Loucy (cell line): ENCODE data around the gene SYF2.

Experiments
- H2AFZ ChIP-seq: fragments of 200-600 bp; sonication (generic); 2 replicates; pipeline ENCODE4 v1.6.0; 2016; ENCODE audit warnings: antibody characterized with exemption, mild to moderate bottlenecking, low read length, moderate library complexity
- H3F3A ChIP-seq: fragments of 200-600 bp; 2 replicates; pipeline ENCODE4 v1.6.0; 2016; ENCODE audit warnings: antibody characterized with exemption, low read depth, mild to moderate bottlenecking
- H3K27me3 ChIP-seq: fragments of 200-600 bp; sonication (generic); 2 replicates; pipeline ENCODE4 v1.6.1; 2014; ENCODE audit warnings: low read length, mild to moderate bottlenecking; ENCODE audit not compliant: insufficient read depth, poor library complexity, severe bottlenecking
- H3K36me3 ChIP-seq: fragments of 200-600 bp; sonication (generic); 2 replicates; pipeline ENCODE4 v1.6.1; 2016; ENCODE audit warnings: low read length; ENCODE audit not compliant: insufficient read depth
- H3K4me1 ChIP-seq: fragments of 200-600 bp; sonication (generic); 2 replicates; pipeline ENCODE4 v1.5.1; 2014; ENCODE audit warnings: low read length, mild to moderate bottlenecking; ENCODE audit not compliant: insufficient read depth, poor library complexity, severe bottlenecking
- H3K4me2 ChIP-seq: fragments of 200-600 bp; sonication (generic); 2 replicates; pipeline ENCODE4 v1.6.0; 2014; ENCODE audit warnings: antibody characterized with exemption, low read length, low read depth, mild to moderate bottlenecking; ENCODE audit not compliant: poor library complexity, severe bottlenecking
- H3K4me3 ChIP-seq: fragments of 200-600 bp; sonication (generic); 2 replicates; pipeline ENCODE4 v1.5.1; 2014; ENCODE audit warnings: low read length, mild to moderate bottlenecking, mixed read lengths; ENCODE audit not compliant: poor library complexity, severe bottlenecking
- H3K79me2 ChIP-seq: fragments of 200-600 bp; sonication (generic); 2 replicates; pipeline ENCODE4 v1.6.1; 2014; ENCODE audit warnings: low read length; ENCODE audit not compliant: insufficient read depth
- H3K9ac ChIP-seq: fragments of 200-600 bp; sonication (generic); 2 replicates; pipeline ENCODE4 v1.6.0; 2014; ENCODE audit warnings: mild to moderate bottlenecking, low read depth, low read length, moderate library complexity; ENCODE audit not compliant: poor library complexity, severe bottlenecking
- H3K9me2 ChIP-seq: fragments of 200-600 bp; sonication (generic); replicated peaks from 2 replicates; pipeline ENCODE4 v1.6.1; 2016; ENCODE audit warnings: low read depth, low read length, mixed read lengths
- H3K9me3 ChIP-seq: fragments of 200-600 bp; sonication (generic); 2 replicates; pipeline ENCODE4 v1.6.1; 2014; ENCODE audit warnings: mild to moderate bottlenecking, antibody characterized with exemption, low read length, low read depth; ENCODE audit not compliant: insufficient read depth
- H4K20me1 ChIP-seq: fragments of 200-600 bp; sonication (generic); 2 replicates; pipeline ENCODE4 v1.6.0; 2014; ENCODE audit warnings: antibody characterized with exemption, low read length, mild to moderate bottlenecking; ENCODE audit not compliant: insufficient read depth, poor library complexity, severe bottlenecking
- EZH2phosphoT487 ChIP-seq: fragments of 200-600 bp; IDR thresholded peaks from 2 replicates; pipeline ENCODE4 v1.6.1; 2018; ENCODE audit warnings: antibody characterized with exemption, mild to moderate bottlenecking, moderate library complexity, borderline replicate concordance
- TF ChIP-seq, protein P1 (sequence below): fragments of 200-600 bp; sonication (generic); conservative IDR thresholded peaks from 2 replicates; pipeline ENCODE4 v1.5.1; 2014; ENCODE audit warnings: mild to moderate bottlenecking, antibody characterized with exemption, low read length

Gene SYF2

DNA sequence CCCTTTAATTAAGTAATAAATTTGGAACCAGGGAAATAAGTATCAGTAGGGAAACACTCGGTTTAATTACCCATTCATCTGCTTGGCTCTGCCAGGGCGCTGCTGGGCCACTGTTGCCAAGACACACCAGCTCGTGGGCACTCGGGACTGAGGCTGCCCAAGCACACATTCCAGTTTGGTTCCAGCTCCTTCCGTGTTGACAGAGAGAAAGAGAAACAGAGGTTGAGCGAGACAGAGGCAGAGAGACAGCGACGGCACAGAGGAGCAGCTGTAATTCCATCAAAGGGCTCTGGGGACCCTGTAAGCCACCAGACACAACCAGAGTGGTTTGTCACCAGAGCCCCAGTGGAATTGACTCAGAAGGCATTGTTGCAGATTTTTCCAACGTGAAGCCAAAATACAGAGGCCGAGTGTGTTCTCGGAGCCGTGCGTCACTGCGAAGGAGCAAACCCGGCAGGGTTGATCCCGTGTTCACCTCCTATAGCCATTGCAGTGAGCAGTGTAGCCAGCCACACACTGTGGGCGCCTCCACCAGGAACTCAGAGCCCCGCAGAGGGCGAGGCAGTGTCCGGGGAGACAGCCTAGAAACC, 33.5 kb downstream of the SYF2 start:
- no peak overlapping the region for H3K4me2 ChIP-seq
- H3K4me1 ChIP-seq = no peaks in the 10 kb centered on the region
- H3K36me3 ChIP-seq = no peaks in the 10 kb centered on the region
- no peaks in the 10 kb centered on the region for H3K79me2 ChIP-seq
- no peaks in the 10 kb centered on the region for H3F3A ChIP-seq
- no peak overlapping the region for H3K9ac ChIP-seq
- H3K27me3 ChIP-seq = no peaks in the 10 kb centered on the region
- H3K9me2 ChIP-seq = no peaks in the 10 kb centered on the region
- H3K4me3 ChIP-seq = no peak overlapping the region
- no peaks in the 10 kb centered on the region for H4K20me1 ChIP-seq
- H3K9me3 ChIP-seq = no peaks in the 10 kb centered on the region
- no peak overlapping the region for H2AFZ ChIP-seq
- no peak for TF ChIP-seq EZH2phosphoT487
- TF ChIP-seq, protein P1, sequence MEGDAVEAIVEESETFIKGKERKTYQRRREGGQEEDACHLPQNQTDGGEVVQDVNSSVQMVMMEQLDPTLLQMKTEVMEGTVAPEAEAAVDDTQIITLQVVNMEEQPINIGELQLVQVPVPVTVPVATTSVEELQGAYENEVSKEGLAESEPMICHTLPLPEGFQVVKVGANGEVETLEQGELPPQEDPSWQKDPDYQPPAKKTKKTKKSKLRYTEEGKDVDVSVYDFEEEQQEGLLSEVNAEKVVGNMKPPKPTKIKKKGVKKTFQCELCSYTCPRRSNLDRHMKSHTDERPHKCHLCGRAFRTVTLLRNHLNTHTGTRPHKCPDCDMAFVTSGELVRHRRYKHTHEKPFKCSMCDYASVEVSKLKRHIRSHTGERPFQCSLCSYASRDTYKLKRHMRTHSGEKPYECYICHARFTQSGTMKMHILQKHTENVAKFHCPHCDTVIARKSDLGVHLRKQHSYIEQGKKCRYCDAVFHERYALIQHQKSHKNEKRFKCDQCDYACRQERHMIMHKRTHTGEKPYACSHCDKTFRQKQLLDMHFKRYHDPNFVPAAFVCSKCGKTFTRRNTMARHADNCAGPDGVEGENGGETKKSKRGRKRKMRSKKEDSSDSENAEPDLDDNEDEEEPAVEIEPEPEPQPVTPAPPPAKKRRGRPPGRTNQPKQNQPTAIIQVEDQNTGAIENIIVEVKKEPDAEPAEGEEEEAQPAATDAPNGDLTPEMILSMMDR = peak; percentile 35

DNA sequence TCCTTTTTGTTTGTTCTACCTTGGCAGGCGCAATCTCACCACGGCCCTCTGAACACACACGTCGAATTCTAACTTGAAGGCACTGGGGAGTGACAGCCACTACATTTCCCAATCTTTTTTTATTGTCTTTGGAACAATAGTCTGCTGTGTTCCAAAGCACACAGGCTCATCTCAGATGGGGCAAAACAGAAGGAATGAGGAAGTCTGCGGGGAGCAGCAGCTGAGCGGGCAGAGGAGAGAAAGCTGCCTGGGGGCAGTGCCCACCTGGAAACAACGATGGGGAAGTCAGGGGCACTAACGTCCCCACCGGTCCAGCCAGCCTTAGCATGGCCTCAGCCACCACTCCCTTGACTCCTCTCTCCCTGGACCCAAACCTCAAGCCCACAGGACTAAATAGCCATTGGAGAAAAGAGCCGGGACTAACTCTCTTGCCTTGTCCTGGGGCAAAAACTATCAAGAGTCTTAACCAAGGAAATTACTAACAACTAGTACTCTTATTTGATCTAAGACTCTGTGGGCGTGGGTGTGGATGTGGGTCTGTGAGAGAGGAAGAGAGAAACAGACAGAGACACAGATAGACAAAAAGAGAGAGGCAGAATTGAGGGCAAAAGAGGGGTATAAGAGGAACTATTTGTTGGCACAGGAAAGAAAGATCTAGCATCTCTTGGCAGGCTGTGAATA, 34.2 kb downstream of the SYF2 start:
- no peaks in the 10 kb centered on the region for H3K4me1 ChIP-seq
- TF ChIP-seq, protein P1 = no peak
- TF ChIP-seq EZH2phosphoT487 = no peak
- H3K4me2 ChIP-seq = no peak overlapping the region
- H3K27me3 ChIP-seq = no peaks in the 10 kb centered on the region
- no peak overlapping the region for H2AFZ ChIP-seq
- H3K9ac ChIP-seq = no peak overlapping the region
- H3K9me3 ChIP-seq = no peaks in the 10 kb centered on the region
- H3K9me2 ChIP-seq = no peaks in the 10 kb centered on the region
- no peaks in the 10 kb centered on the region for H3F3A ChIP-seq
- H4K20me1 ChIP-seq = no peaks in the 10 kb centered on the region
- no peaks in the 10 kb centered on the region for H3K79me2 ChIP-seq
- no peak overlapping the region for H3K4me3 ChIP-seq
- H3K36me3 ChIP-seq = no peaks in the 10 kb centered on the region

DNA sequence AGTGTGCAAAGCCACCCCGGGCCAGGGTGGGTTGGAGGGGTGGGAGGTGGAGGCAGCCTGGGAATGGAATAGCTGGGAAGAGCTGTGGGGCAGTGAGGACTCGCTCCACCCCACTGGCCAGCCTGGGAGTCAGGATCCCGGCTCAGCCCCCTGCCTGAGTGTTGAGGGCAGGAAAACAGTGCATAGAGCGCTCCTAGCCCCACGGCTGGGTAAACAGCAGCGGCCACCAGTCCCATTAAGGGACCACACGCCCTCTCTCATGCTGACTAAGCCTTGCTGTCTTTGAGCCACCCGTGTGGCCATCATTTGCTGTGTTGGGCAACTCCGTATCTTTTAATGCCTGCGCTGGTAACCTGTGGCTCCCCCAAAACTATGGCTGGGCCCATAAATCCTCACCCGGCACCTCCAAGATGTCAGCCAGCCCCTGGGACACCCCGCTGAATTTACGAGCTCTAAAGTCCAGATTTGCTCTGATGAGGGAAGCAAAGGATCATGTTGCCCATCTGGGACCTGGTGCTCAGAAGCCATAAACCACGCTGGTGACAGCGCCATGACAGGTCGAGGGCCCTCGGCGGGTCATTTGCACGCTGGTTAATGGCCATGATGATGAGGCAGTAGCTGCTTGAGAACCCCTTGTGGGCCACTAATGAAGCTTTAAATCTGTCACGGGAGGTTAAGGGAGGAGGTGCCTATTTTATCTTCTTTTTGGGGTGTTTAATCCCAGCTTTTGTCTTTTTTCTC, 34.9 kb downstream of the SYF2 start:
- H3K79me2 ChIP-seq = no peaks in the 10 kb centered on the region
- no peaks in the 10 kb centered on the region for H3F3A ChIP-seq
- H3K9me3 ChIP-seq = no peaks in the 10 kb centered on the region
- H3K4me3 ChIP-seq = no peak overlapping the region
- H3K4me1 ChIP-seq = no peaks in the 10 kb centered on the region
- H3K4me2 ChIP-seq = no peak overlapping the region
- H2AFZ ChIP-seq = no peak overlapping the region
- no peaks in the 10 kb centered on the region for H3K27me3 ChIP-seq
- no peak for TF ChIP-seq EZH2phosphoT487
- TF ChIP-seq, protein P1 = no peak
- no peaks in the 10 kb centered on the region for H3K36me3 ChIP-seq
- H3K9me2 ChIP-seq = no peaks in the 10 kb centered on the region
- H3K9ac ChIP-seq = no peak overlapping the region
- no peaks in the 10 kb centered on the region for H4K20me1 ChIP-seq
